SW480 (cell line): ENCODE results near the gene PPP6R1.

Source experiments
- DNase-seq: peaks from one replicate; pipeline ENCODE4 v3.0.0-alpha.2; 2016; ENCODE audit warnings: low spot score

The PPP6R1 gene

GRCh38 chr19:55258828-55259539 is at the start of gene PPP6R1:
Gene PPP6R1 (minus strand): TSS chr19:55259017. CDS start chr19:55247103, 11,914 bp downstream.
- DNase-seq, result peak; percentile 100

- no peak for DNase-seq
Measured at GRCh38 chr19:55308281-55308680, 49.5 kb upstream of the PPP6R1 start.

- no peak for DNase-seq
Measured at GRCh38 chr19:55306712-55307111, 47.9 kb upstream of the PPP6R1 start.

GRCh38 chr19:55305983-55306562 is 47.3 kb upstream of the PPP6R1 start:
- no peak for DNase-seq

GRCh38 chr19:55305491-55305890 is 46.7 kb upstream of the PPP6R1 start:
- peak; percentile 46 for DNase-seq

GRCh38 chr19:55304980-55305379 is 46.2 kb upstream of the PPP6R1 start:
- no peak for DNase-seq

- DNase-seq, result peak; percentile 74
Measured at GRCh38 chr19:55304279-55304978, 45.6 kb upstream of the PPP6R1 start.

- DNase-seq, result no peak
Measured at GRCh38 chr19:55303477-55303876, 44.7 kb upstream of the PPP6R1 start.

- no peak for DNase-seq
Measured at GRCh38 chr19:55302318-55302703, 43.5 kb upstream of the PPP6R1 start.

- peak; percentile 74 for DNase-seq
Measured at GRCh38 chr19:55301459-55302317, 42.9 kb upstream of the PPP6R1 start.

- no peak for DNase-seq
Measured at GRCh38 chr19:55300886-55301458, 42.2 kb upstream of the PPP6R1 start.

GRCh38 chr19:55299991-55300390 is 41.2 kb upstream of the PPP6R1 start:
- no peak for DNase-seq

- no peak for DNase-seq
Measured at GRCh38 chr19:55297267-55297666, 38.5 kb upstream of the PPP6R1 start.

GRCh38 chr19:55289117-55289796 is 30.4 kb upstream of the PPP6R1 start:
- no peak for DNase-seq

GRCh38 chr19:55287361-55288079 is 28.7 kb upstream of the PPP6R1 start:
- no peak for DNase-seq

GRCh38 chr19:55285229-55285890 is 26.5 kb upstream of the PPP6R1 start:
- DNase-seq, result no peak

- DNase-seq, result no peak
Measured at GRCh38 chr19:55284405-55285058, 25.7 kb upstream of the PPP6R1 start.

- DNase-seq, result peak; percentile 53
Measured at GRCh38 chr19:55283548-55284377, 24.9 kb upstream of the PPP6R1 start, which contains the start of gene BRSK1. Gene BRSK1 (plus strand): TSS chr19:55283997. CDS start chr19:55284443, 446 bp downstream.
